SU-DHL-6 (cell line): ENCODE measurements around the gene CCDC74A.
"Not testable (repeated sequence)": the region's sequence is repeated elsewhere in the genome, so short reads cannot be mapped to it uniquely, and the experiment has no call there.

Source experiments
- H2AFZ ChIP-seq: fragments of 200-600 bp; sonication (generic); 2 replicates; pipeline ENCODE4 v1.6.1; 2014; ENCODE audit warnings: low read depth, mild to moderate bottlenecking, moderate library complexity, mixed read lengths, antibody characterized with exemption, low read length; ENCODE audit not compliant: severe bottlenecking
- H3F3A ChIP-seq: fragments of 200-600 bp; shearing (Covaris generic); 2 replicates; pipeline ENCODE4 v1.6.0; 2016; ENCODE audit warnings: antibody characterized with exemption, mild to moderate bottlenecking; ENCODE audit not compliant: insufficient read depth
- H3K27ac ChIP-seq: fragments of 200-600 bp; sonication (generic); 2 replicates; pipeline ENCODE4 v1.5.1; 2016; ENCODE audit warnings: low read depth, mild to moderate bottlenecking, low read length, moderate library complexity, mixed read lengths
- H3K27me3 ChIP-seq: fragments of 200-600 bp; sonication (generic), shearing (Covaris generic); 2 replicates; pipeline ENCODE4 v1.6.0; 2014; ENCODE audit warnings: mild to moderate bottlenecking, low read length
- H3K36me3 ChIP-seq: fragments of 200-600 bp; sonication (generic); 2 replicates; pipeline ENCODE4 v1.6.1; 2014; ENCODE audit warnings: mild to moderate bottlenecking, low read length, mixed read lengths
- H3K4me2 ChIP-seq: fragments of 300-600, 200-600 bp; shearing (Covaris generic), sonication (generic); 2 replicates; pipeline ENCODE4 v1.6.0; 2014; ENCODE audit warnings: low read length, low read depth, mild to moderate bottlenecking; ENCODE audit not compliant: poor library complexity, severe bottlenecking
- H3K4me3 ChIP-seq: fragments of 200-600 bp; sonication (generic); 2 replicates; pipeline ENCODE4 v1.5.1; 2014; ENCODE audit warnings: antibody characterized with exemption, low read length, mild to moderate bottlenecking, mixed read lengths; ENCODE audit not compliant: insufficient read depth, poor library complexity, severe bottlenecking
- H3K79me2 ChIP-seq: fragments of 200-600 bp; sonication (generic); 2 replicates; pipeline ENCODE4 v1.6.1; 2014; ENCODE audit warnings: mild to moderate bottlenecking, low read length, moderate library complexity; ENCODE audit not compliant: insufficient read depth
- H3K9ac ChIP-seq: fragments of 200-600 bp; sonication (generic); 2 replicates; pipeline ENCODE4 v1.7.0; 2014; ENCODE audit warnings: mild to moderate bottlenecking, low read length
- H3K9me2 ChIP-seq: fragments of 200-600 bp; sonication (generic); replicated peaks from 2 replicates; pipeline ENCODE4 v1.6.1; 2014; ENCODE audit warnings: low read length; ENCODE audit not compliant: insufficient read depth
- H3K9me3 ChIP-seq: fragments of 200-600 bp; sonication (generic); 2 replicates; pipeline ENCODE4 v1.6.1; 2014; ENCODE audit warnings: low read length, mixed read lengths; ENCODE audit not compliant: insufficient read depth
- H4K20me1 ChIP-seq: fragments of 200-600 bp; sonication (generic); 2 replicates; pipeline ENCODE4 v1.6.1; 2014; ENCODE audit warnings: low read depth, mild to moderate bottlenecking, antibody characterized with exemption, low read length, moderate library complexity, mixed read lengths
- EZH2phosphoT487 ChIP-seq: fragments of 200-600 bp; sonication (generic), shearing (Covaris generic); conservative IDR thresholded peaks from 2 replicates; pipeline ENCODE4 v1.6.1; 2018; ENCODE audit warnings: mild to moderate bottlenecking, antibody characterized with exemption, low read length, moderate library complexity, mixed read lengths
- TF ChIP-seq, protein P1 (sequence below): fragments of 200-600 bp; sonication (generic); IDR thresholded peaks from one replicate; pipeline ENCODE4 v1.5.1; 2017; ENCODE audit warnings: antibody characterized with exemption, mild to moderate bottlenecking, low read length, moderate library complexity; ENCODE audit not compliant: insufficient read depth, poor library complexity, severe bottlenecking

CCDC74A gene

GRCh38 chr2:131519466-131519865 is 8.2 kb upstream of the CCDC74A start:
- Histone ChIP-seq H3K4me2 (no peak overlapping the region), H3K27ac (no peak overlapping the region), H2AFZ (no peak overlapping the region), H3K9me3 (no peaks in the 10 kb centered on the region), H3K9ac (no peak overlapping the region), H3K9me2 (no peaks in the 10 kb centered on the region), H4K20me1 (no peaks in the 10 kb centered on the region), H3K4me3 (no peak overlapping the region), H3K79me2 (no peaks in the 10 kb centered on the region), H3K27me3 (no peaks in the 10 kb centered on the region), H3K36me3 (no peaks in the 10 kb centered on the region), H3F3A (no peaks in the 10 kb centered on the region)
- no peak for TF ChIP-seq EZH2phosphoT487
- TF ChIP-seq, protein P1, sequence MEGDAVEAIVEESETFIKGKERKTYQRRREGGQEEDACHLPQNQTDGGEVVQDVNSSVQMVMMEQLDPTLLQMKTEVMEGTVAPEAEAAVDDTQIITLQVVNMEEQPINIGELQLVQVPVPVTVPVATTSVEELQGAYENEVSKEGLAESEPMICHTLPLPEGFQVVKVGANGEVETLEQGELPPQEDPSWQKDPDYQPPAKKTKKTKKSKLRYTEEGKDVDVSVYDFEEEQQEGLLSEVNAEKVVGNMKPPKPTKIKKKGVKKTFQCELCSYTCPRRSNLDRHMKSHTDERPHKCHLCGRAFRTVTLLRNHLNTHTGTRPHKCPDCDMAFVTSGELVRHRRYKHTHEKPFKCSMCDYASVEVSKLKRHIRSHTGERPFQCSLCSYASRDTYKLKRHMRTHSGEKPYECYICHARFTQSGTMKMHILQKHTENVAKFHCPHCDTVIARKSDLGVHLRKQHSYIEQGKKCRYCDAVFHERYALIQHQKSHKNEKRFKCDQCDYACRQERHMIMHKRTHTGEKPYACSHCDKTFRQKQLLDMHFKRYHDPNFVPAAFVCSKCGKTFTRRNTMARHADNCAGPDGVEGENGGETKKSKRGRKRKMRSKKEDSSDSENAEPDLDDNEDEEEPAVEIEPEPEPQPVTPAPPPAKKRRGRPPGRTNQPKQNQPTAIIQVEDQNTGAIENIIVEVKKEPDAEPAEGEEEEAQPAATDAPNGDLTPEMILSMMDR: no peak

- H3K9me2 ChIP-seq, H3K27ac ChIP-seq, H3K9me3 ChIP-seq, H3K4me3 ChIP-seq, H3K79me2 ChIP-seq, H3K27me3 ChIP-seq, H3K36me3 ChIP-seq, H3F3A ChIP-seq, H4K20me1 ChIP-seq, H3K9ac ChIP-seq, H2AFZ ChIP-seq, H3K4me2 ChIP-seq: not testable (repeated sequence)
These were observed 7.7 kb upstream of the CCDC74A start for GRCh38 chr2:131519871-131520470.

GRCh38 chr2:131520526-131520925 is 7.2 kb upstream of the CCDC74A start:
- Histone ChIP-seq H3K79me2 (no peaks in the 10 kb centered on the region), H2AFZ (no peak overlapping the region), H3K9me3 (no peaks in the 10 kb centered on the region), H3K4me3 (no peak overlapping the region), H3K36me3 (no peaks in the 10 kb centered on the region), H3K9me2 (no peaks in the 10 kb centered on the region), H3F3A (no peaks in the 10 kb centered on the region; the same call in 1 of the 2 replicates), H3K9ac (no peak overlapping the region), H4K20me1 (no peaks in the 10 kb centered on the region), H3K27me3 (no peaks in the 10 kb centered on the region), H3K4me2 (no peak overlapping the region), H3K27ac (no peak overlapping the region)
- TF ChIP-seq, protein P1: no peak
- TF ChIP-seq EZH2phosphoT487: no peak

DNA sequence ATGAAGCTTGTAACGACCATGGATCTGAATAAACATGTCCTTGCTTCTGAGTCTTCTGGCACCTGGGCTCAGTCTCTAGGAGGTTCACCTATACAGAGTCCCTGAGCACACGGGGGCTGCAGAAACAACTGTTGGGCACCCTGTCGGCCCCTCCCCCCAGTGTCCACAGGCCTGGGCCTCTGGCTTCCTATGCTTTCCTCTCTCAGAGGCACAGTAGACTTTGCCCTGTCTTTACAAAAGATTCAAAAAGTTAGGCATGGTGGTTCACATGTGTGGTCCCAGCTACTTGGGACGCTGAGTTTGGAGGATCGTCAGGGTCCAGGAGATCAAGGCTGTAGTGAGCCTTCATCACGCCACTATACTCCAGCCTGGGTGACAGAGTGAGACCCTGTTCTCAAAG is 6.2 kb upstream of the CCDC74A start:
- H3K9me3 ChIP-seq, H3K27me3 ChIP-seq, H4K20me1 ChIP-seq, H3K36me3 ChIP-seq, H3K79me2 ChIP-seq, H3K4me3 ChIP-seq, H3K9ac ChIP-seq, H3K9me2 ChIP-seq, H3K4me2 ChIP-seq, H2AFZ ChIP-seq, H3F3A ChIP-seq, H3K27ac ChIP-seq: not testable (repeated sequence)
